WTC11 (cell line): ENCODE results near the gene SH3TC2.

Source experiments
- GABPB1 ChIP-seq: sonication (generic); formaldehyde crosslinking; IDR thresholded peaks from 2 replicates; pipeline ENCODE4 v1.8.1; 2023; ENCODE audit warnings: mild to moderate bottlenecking, missing genetic modification reagents
- NFE2L1 ChIP-seq: sonication (generic); formaldehyde crosslinking; IDR thresholded peaks from 2 replicates; pipeline ENCODE4 v1.8.1; 2023; ENCODE audit warnings: missing genetic modification reagents
- NFYB ChIP-seq: sonication (generic); formaldehyde crosslinking; conservative IDR thresholded peaks from 2 replicates; pipeline ENCODE4 v1.8.0; 2022; ENCODE audit warnings: low read depth, missing genetic modification reagents
- NR2C2 ChIP-seq: sonication (generic); formaldehyde crosslinking; IDR thresholded peaks from 2 replicates; pipeline ENCODE4 v1.8.0; 2022; ENCODE audit warnings: mild to moderate bottlenecking, missing genetic modification reagents
- NR3C1 ChIP-seq: sonication (generic); formaldehyde crosslinking; conservative IDR thresholded peaks from 2 replicates; pipeline ENCODE4 v1.8.1; 2023; ENCODE audit warnings: low read depth, mild to moderate bottlenecking, missing genetic modification reagents
- RELA ChIP-seq: sonication (generic); formaldehyde crosslinking; IDR thresholded peaks from 2 replicates; pipeline ENCODE4 v1.8.1; 2022; ENCODE audit warnings: missing genetic modification reagents, mild to moderate bottlenecking, borderline replicate concordance
- TEAD4 ChIP-seq: sonication (generic); formaldehyde crosslinking; IDR thresholded peaks from 2 replicates; pipeline ENCODE4 v1.8.0; 2022; ENCODE audit warnings: mild to moderate bottlenecking, missing genetic modification reagents
- TP53 ChIP-seq: sonication (generic); formaldehyde crosslinking; IDR thresholded peaks from 2 replicates; pipeline ENCODE4 v1.8.1; 2023; ENCODE audit warnings: mild to moderate bottlenecking, missing genetic modification reagents
- TF ChIP-seq, protein P1 (sequence below): fragments of 200-600 bp; IDR thresholded peaks from 2 replicates; pipeline ENCODE4 v1.8.0; 2022; ENCODE audit warnings: antibody characterized with exemption
- TF ChIP-seq, protein P2 (sequence below): fragments of 250-450 bp; sonication (Bioruptor Pico); IDR thresholded peaks from 2 replicates; pipeline ENCODE4 v2.1.2; 2022; ENCODE audit warnings: mild to moderate bottlenecking, moderate library complexity
- TF ChIP-seq, protein P3 (sequence below): sonication (generic); formaldehyde crosslinking; IDR thresholded peaks from 2 replicates; pipeline ENCODE4 v1.8.0; 2022; ENCODE audit warnings: mild to moderate bottlenecking, missing genetic modification reagents
- TF ChIP-seq, protein P4 (sequence below): sonication (generic); formaldehyde crosslinking; IDR thresholded peaks from 2 replicates; pipeline ENCODE4 v1.8.1; 2023; ENCODE audit warnings: mild to moderate bottlenecking, missing genetic modification reagents, borderline replicate concordance

DNA sequence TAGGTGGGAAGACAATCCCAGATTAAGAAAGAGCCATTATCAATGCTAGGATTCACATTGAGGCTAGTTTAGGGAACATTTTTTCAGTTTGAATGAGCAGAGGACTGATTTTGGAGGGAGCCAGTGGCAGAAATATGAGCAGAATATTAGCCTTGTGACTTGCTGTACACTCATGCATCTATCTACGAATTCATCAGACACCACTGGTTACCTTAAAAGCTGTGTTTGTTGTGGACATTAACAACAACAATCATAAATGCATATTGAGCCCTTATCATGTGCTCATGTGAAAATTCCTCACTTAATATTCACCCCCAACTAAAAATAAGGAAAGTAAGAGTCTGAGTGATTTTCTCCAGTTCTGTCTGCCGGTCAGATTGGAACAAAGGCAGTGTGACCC, 9.9 kb upstream of the SH3TC2 start:
- TF ChIP-seq, protein P1, sequence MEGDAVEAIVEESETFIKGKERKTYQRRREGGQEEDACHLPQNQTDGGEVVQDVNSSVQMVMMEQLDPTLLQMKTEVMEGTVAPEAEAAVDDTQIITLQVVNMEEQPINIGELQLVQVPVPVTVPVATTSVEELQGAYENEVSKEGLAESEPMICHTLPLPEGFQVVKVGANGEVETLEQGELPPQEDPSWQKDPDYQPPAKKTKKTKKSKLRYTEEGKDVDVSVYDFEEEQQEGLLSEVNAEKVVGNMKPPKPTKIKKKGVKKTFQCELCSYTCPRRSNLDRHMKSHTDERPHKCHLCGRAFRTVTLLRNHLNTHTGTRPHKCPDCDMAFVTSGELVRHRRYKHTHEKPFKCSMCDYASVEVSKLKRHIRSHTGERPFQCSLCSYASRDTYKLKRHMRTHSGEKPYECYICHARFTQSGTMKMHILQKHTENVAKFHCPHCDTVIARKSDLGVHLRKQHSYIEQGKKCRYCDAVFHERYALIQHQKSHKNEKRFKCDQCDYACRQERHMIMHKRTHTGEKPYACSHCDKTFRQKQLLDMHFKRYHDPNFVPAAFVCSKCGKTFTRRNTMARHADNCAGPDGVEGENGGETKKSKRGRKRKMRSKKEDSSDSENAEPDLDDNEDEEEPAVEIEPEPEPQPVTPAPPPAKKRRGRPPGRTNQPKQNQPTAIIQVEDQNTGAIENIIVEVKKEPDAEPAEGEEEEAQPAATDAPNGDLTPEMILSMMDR, result no peak
- TF ChIP-seq, protein P2, sequence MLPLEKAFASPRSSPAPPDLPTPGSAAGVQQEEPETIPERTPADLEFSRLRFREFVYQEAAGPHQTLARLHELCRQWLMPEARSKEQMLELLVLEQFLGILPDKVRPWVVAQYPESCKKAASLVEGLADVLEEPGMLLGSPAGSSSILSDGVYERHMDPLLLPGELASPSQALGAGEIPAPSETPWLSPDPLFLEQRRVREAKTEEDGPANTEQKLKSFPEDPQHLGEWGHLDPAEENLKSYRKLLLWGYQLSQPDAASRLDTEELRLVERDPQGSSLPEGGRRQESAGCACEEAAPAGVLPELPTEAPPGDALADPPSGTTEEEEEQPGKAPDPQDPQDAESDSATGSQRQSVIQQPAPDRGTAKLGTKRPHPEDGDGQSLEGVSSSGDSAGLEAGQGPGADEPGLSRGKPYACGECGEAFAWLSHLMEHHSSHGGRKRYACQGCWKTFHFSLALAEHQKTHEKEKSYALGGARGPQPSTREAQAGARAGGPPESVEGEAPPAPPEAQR (CRISPR knock-in tag), result no peak
- TF ChIP-seq RELA (CRISPR knock-in tag) (no peak), NR3C1 (CRISPR knock-in tag) (no peak), GABPB1 (no peak), NR2C2 (no peak), TEAD4 (CRISPR knock-in tag) (no peak), NFE2L1 (no peak), NFYB (CRISPR knock-in tag) (no peak), TP53 (CRISPR knock-in tag) (no peak)
- TF ChIP-seq, protein P3, sequence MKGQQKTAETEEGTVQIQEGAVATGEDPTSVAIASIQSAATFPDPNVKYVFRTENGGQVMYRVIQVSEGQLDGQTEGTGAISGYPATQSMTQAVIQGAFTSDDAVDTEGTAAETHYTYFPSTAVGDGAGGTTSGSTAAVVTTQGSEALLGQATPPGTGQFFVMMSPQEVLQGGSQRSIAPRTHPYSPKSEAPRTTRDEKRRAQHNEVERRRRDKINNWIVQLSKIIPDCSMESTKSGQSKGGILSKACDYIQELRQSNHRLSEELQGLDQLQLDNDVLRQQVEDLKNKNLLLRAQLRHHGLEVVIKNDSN (CRISPR knock-in tag), result no peak
- TF ChIP-seq, protein P4, sequence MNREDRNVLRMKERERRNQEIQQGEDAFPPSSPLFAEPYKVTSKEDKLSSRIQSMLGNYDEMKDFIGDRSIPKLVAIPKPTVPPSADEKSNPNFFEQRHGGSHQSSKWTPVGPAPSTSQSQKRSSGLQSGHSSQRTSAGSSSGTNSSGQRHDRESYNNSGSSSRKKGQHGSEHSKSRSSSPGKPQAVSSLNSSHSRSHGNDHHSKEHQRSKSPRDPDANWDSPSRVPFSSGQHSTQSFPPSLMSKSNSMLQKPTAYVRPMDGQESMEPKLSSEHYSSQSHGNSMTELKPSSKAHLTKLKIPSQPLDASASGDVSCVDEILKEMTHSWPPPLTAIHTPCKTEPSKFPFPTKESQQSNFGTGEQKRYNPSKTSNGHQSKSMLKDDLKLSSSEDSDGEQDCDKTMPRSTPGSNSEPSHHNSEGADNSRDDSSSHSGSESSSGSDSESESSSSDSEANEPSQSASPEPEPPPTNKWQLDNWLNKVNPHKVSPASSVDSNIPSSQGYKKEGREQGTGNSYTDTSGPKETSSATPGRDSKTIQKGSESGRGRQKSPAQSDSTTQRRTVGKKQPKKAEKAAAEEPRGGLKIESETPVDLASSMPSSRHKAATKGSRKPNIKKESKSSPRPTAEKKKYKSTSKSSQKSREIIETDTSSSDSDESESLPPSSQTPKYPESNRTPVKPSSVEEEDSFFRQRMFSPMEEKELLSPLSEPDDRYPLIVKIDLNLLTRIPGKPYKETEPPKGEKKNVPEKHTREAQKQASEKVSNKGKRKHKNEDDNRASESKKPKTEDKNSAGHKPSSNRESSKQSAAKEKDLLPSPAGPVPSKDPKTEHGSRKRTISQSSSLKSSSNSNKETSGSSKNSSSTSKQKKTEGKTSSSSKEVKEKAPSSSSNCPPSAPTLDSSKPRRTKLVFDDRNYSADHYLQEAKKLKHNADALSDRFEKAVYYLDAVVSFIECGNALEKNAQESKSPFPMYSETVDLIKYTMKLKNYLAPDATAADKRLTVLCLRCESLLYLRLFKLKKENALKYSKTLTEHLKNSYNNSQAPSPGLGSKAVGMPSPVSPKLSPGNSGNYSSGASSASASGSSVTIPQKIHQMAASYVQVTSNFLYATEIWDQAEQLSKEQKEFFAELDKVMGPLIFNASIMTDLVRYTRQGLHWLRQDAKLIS (CRISPR knock-in tag), result no peak
